HEK293T (cell line): ENCODE results near the gene ARF1.

Experiments used
- CTBP1 ChIP-seq: fragments of 450-650 bp; IDR thresholded peaks from 2 replicates; pipeline ENCODE4 v1.6.1; 2016; ENCODE audit warnings: borderline replicate concordance
- ELF4 ChIP-seq: fragments of 450-650 bp; IDR thresholded peaks from 2 replicates; pipeline ENCODE4 v1.6.1; 2017; ENCODE audit warnings: antibody characterized with exemption
- FOXA1 ChIP-seq: fragments of 450-650 bp; IDR thresholded peaks from 2 replicates; pipeline ENCODE4 v1.6.1; 2016; ENCODE audit warnings: mild to moderate bottlenecking
- FOXK2 ChIP-seq: fragments of 450-650 bp; IDR thresholded peaks from 2 replicates; pipeline ENCODE4 v1.6.1; 2016; ENCODE audit warnings: mild to moderate bottlenecking
- L3MBTL2 ChIP-seq: fragments of 450-650 bp; conservative IDR thresholded peaks from 2 replicates; pipeline ENCODE4 v1.6.1; 2016; ENCODE audit warnings: mild to moderate bottlenecking
- NFRKB ChIP-seq: fragments of 450-650 bp; IDR thresholded peaks from 2 replicates; pipeline ENCODE4 v1.6.1; 2016; ENCODE audit warnings: mild to moderate bottlenecking, moderate library complexity
- SP1 ChIP-seq: fragments of 450-650 bp; IDR thresholded peaks from 2 replicates; pipeline ENCODE4 v1.6.1; 2017
- TF ChIP-seq, protein P1 (sequence below): fragments of 450-650 bp; IDR thresholded peaks from 2 replicates; pipeline ENCODE4 v1.6.1; 2016

GRCh38 chr1:228139406-228139930 is 57.0 kb downstream of the ARF1 start:
- TF ChIP-seq, protein P1, sequence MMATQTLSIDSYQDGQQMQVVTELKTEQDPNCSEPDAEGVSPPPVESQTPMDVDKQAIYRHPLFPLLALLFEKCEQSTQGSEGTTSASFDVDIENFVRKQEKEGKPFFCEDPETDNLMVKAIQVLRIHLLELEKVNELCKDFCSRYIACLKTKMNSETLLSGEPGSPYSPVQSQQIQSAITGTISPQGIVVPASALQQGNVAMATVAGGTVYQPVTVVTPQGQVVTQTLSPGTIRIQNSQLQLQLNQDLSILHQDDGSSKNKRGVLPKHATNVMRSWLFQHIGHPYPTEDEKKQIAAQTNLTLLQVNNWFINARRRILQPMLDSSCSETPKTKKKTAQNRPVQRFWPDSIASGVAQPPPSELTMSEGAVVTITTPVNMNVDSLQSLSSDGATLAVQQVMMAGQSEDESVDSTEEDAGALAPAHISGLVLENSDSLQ = no peak
- TF ChIP-seq ELF4 (no peak), L3MBTL2 (no peak), FOXK2 (no peak), NFRKB (no peak), CTBP1 (no peak), SP1 (no peak), FOXA1 (no peak)
